Hematopoietic multipotent progenitor cell treated with erythropoietin and hydrocortisone succinate and interleukin-3 and kit ligand, for 8 days (in vitro differentiated cells): ENCODE results near the gene HECTD2.
"Not testable (repeated sequence)": the region's sequence is repeated elsewhere in the genome, so short reads cannot be mapped to it uniquely, and the experiment has no call there.

Source experiments
- DNase-seq: peaks from one replicate; pipeline ENCODE4 v3.0.0-alpha.2; 2015

HECTD2 gene

GRCh38 chr10:91415816-91416215 lies 5.7 kb downstream of the HECTD2 start:
- no peak for DNase-seq

GRCh38 chr10:91416339-91416855 lies 6.3 kb downstream of the HECTD2 start:
- DNase-seq, result no peak

- DNase-seq, result no peak
These were observed 8.3 kb downstream of the HECTD2 start for GRCh38 chr10:91418416-91418815.

- no peak for DNase-seq
These were observed 10.7 kb downstream of the HECTD2 start for GRCh38 chr10:91420868-91421267.

GRCh38 chr10:91422915-91423314 lies 12.8 kb downstream of the HECTD2 start:
- no peak for DNase-seq

GRCh38 chr10:91424016-91424415 lies 13.9 kb downstream of the HECTD2 start:
- DNase-seq, result no peak

- DNase-seq, result no peak
These were observed 22.0 kb downstream of the HECTD2 start for GRCh38 chr10:91432175-91432574.

- DNase-seq, result no peak
These were observed 23.5 kb downstream of the HECTD2 start for GRCh38 chr10:91433620-91434019.

- DNase-seq, result no peak
These were observed 23.9 kb downstream of the HECTD2 start for GRCh38 chr10:91434041-91434440.

- DNase-seq, result no peak
These were observed 25.1 kb downstream of the HECTD2 start for GRCh38 chr10:91435241-91435640.

- DNase-seq, result not testable (repeated sequence)
These were observed 28.1 kb downstream of the HECTD2 start for GRCh38 chr10:91438228-91438627.

- peak; percentile 27 for DNase-seq
These were observed 34.4 kb downstream of the HECTD2 start for GRCh38 chr10:91444211-91445182.

- DNase-seq, result no peak
These were observed 41.9 kb downstream of the HECTD2 start for GRCh38 chr10:91452063-91452462.

GRCh38 chr10:91453535-91453934 lies 43.4 kb downstream of the HECTD2 start:
- DNase-seq, result no peak

- DNase-seq, result not testable (repeated sequence)
These were observed 45.0 kb downstream of the HECTD2 start for GRCh38 chr10:91455135-91455534.

- DNase-seq, result no peak
These were observed 50.5 kb downstream of the HECTD2 start for GRCh38 chr10:91460681-91461080.

GRCh38 chr10:91462423-91462822 lies 52.3 kb downstream of the HECTD2 start:
- DNase-seq, result no peak

- DNase-seq, result no peak
These were observed 54.4 kb downstream of the HECTD2 start for GRCh38 chr10:91464500-91464899.

- no peak for DNase-seq
These were observed 55.1 kb downstream of the HECTD2 start for GRCh38 chr10:91465261-91465660.

- DNase-seq, result no peak
These were observed 57.0 kb downstream of the HECTD2 start for GRCh38 chr10:91467114-91467513.

- no peak for DNase-seq
These were observed 61.5 kb downstream of the HECTD2 start for GRCh38 chr10:91471602-91472001.

- no peak for DNase-seq
These were observed 62.8 kb downstream of the HECTD2 start for GRCh38 chr10:91472911-91473310.

- no peak for DNase-seq
These were observed 63.9 kb downstream of the HECTD2 start for GRCh38 chr10:91474009-91474408.

- DNase-seq, result no peak
These were observed 67.1 kb downstream of the HECTD2 start for GRCh38 chr10:91477236-91477635.
